Naive thymus-derived CD8-positive, alpha-beta T cell (primary cell): ENCODE data around the gene PCDHB12. TPM values are rescaled to one million over a fixed set of nuclear protein-coding genes. Genes with fewer than 3 reads are reported as not detected.
A peak's percentile ranks its signal among the peaks of the same experiment; 100 is the strongest.
"Not testable (repeated sequence)": the region's sequence is repeated elsewhere in the genome, so short reads cannot be mapped to it uniquely, and the experiment has no call there.

Experiments used
- ATAC-seq, 2 donors: fragments of 150-1000 bp; cut with Tn5 transposase in 1 of 2; sonication (Bioruptor Pico), chemical (Tn5 transposase) in 1 of 2; 1 replicate in 1 of 2; 2 replicates in 1 of 2; pipeline ENCODE4 v1.10.0; 2021; ENCODE audit warnings: mild to moderate bottlenecking in 2 of 2, moderate library complexity in 2 of 2
- POLR2A ChIA-PET: fragments of 350-600 bp; sonication (Branson Sonifier 250); formaldehyde crosslinking; loops from one replicate; lab custom pipeline; 2021; ENCODE audit warnings: antibody characterized with exemption; lab: Charles Lee
- DNase-seq, 10 donors: peaks; one replicate each; pipeline versions ENCODE4 v3.0.0 to v3.0.0-alpha.2; 2020 to 2022
- H3K27ac Mint-ChIP-seq, 10 donors: one replicate each; pipeline ENCODE4 v1.8.0; 2020 to 2022; ENCODE audit warnings: mild to moderate bottlenecking in 10 of 10, mixed read lengths in 10 of 10, moderate library complexity in 4 of 10, inconsistent platforms in 1 of 10
- H3K27me3 Mint-ChIP-seq, 5 donors: one replicate each; pipeline ENCODE4 v1.8.0; 2021 to 2022; ENCODE audit warnings: mixed read lengths in 5 of 5
- H3K36me3 Mint-ChIP-seq, 3 donors: one replicate each; pipeline ENCODE4 v1.8.0; 2020 to 2022; ENCODE audit warnings: mixed read lengths in 3 of 3, mild to moderate bottlenecking in 2 of 3, inconsistent platforms in 1 of 3
- H3K4me1 Mint-ChIP-seq, 4 donors: one replicate each; pipeline ENCODE4 v1.8.0; 2021 to 2022; ENCODE audit warnings: mixed read lengths in 4 of 4
- H3K4me3 Mint-ChIP-seq, 10 donors: one replicate each; pipeline ENCODE4 v1.8.0; 2020 to 2022; ENCODE audit warnings: mild to moderate bottlenecking in 10 of 10, mixed read lengths in 10 of 10, moderate library complexity in 6 of 10, inconsistent platforms in 1 of 10
- H3K9me3 Mint-ChIP-seq, 9 donors: one replicate each; pipeline ENCODE4 v1.8.0; 2020 to 2022; ENCODE audit warnings: mixed read lengths in 9 of 9, mild to moderate bottlenecking in 3 of 9, inconsistent platforms in 1 of 9, moderate library complexity in 1 of 9
- polyA plus RNA-seq, 3 donors: library from polyadenylated mRNA; unstranded; fragments of 300-500 nt; fragmentation: Illumina TruSeq; gene quantifications; one replicate each; pipeline ENCODE4 v1.2.3, GENCODE V29; 2021
- total RNA-seq, 8 experiments: library from RNA in 2 of 8; stranded (reverse) in 2 of 8; gene quantifications; one replicate each; pipeline ENCODE4 v1.2.3 and lab custom pipeline; 2021 to 2026

Gene PCDHB12
- total and polyA plus RNA-seq, 5 experiments from 2014 or later, result not detected

GRCh38 chr5:141213656-141214339 lies 5.3 kb downstream of the PCDHB12 start, which contains the start of gene PCDHB13:
Gene PCDHB13 (plus strand): TSS chr5:141213919. CDS start chr5:141214124, 205 bp downstream.
- POLR2A ChIA-PET, ATAC-seq, H3K27ac Mint-ChIP-seq, H3K4me1 Mint-ChIP-seq: not testable (repeated sequence)
- Mint-ChIP-seq H3K36me3 (peaks cover 17 to 36% (median 23%) of the 10 kb centered on the region in 3 donors), H3K9me3 (peaks cover 0 to 71% (median 24%) of the 10 kb centered on the region in 9 donors), H3K4me3 (peak within 1 kb of the TSS in 3 of 10 donors; percentile 12 to 33 (median 20)), H3K27me3 (peaks cover 27 to 79% (median 53%) of the 10 kb centered on the region in 5 donors)
- DNase-seq, result peak in 2 of 10 donors; percentile 11 to 18

- ATAC-seq, H3K4me3 Mint-ChIP-seq, H3K4me1 Mint-ChIP-seq, POLR2A ChIA-PET, H3K27ac Mint-ChIP-seq, DNase-seq: not testable (repeated sequence)
- peaks cover 0 to 71% (median 30%) of the 10 kb centered on the region in 9 donors for H3K9me3 Mint-ChIP-seq
- H3K27me3 Mint-ChIP-seq, result peaks cover 30 to 79% (median 48%) of the 10 kb centered on the region in 5 donors
- H3K36me3 Mint-ChIP-seq, result peaks cover 17 to 38% (median 26%) of the 10 kb centered on the region in 3 donors
Measured at GRCh38 chr5:141214583-141214982, 6.1 kb downstream of the PCDHB12 start.

GRCh38 chr5:141215504-141215903 lies 7.0 kb downstream of the PCDHB12 start:
- H3K4me1 Mint-ChIP-seq, ATAC-seq, H3K4me3 Mint-ChIP-seq, H3K27ac Mint-ChIP-seq, POLR2A ChIA-PET, DNase-seq: not testable (repeated sequence)
- Mint-ChIP-seq H3K36me3 (peaks cover 13 to 40% (median 22%) of the 10 kb centered on the region in 3 donors), H3K9me3 (peaks cover 0 to 74% (median 35%) of the 10 kb centered on the region in 9 donors), H3K27me3 (peaks cover 34 to 81% (median 46%) of the 10 kb centered on the region in 5 donors)

GRCh38 chr5:141216035-141216434 lies 7.5 kb downstream of the PCDHB12 start:
- H3K27ac Mint-ChIP-seq, result peak overlapping the region in 1 of 10 donors; percentile 49
- DNase-seq, ATAC-seq, POLR2A ChIA-PET, H3K4me1 Mint-ChIP-seq, H3K4me3 Mint-ChIP-seq: not testable (repeated sequence)
- H3K36me3 Mint-ChIP-seq, result peaks cover 10 to 44% (median 21%) of the 10 kb centered on the region in 3 donors
- H3K27me3 Mint-ChIP-seq, result peaks cover 35 to 81% (median 47%) of the 10 kb centered on the region in 5 donors
- peaks cover 0 to 74% (median 35%) of the 10 kb centered on the region in 9 donors for H3K9me3 Mint-ChIP-seq

GRCh38 chr5:141223112-141223783 lies 14.7 kb downstream of the PCDHB12 start, which contains the start of gene PCDHB14:
Gene PCDHB14 (plus strand): TSS chr5:141223343. CDS start chr5:141223506, 163 bp downstream.
- H3K27ac Mint-ChIP-seq, result no peak within 1 kb of the TSS
- POLR2A ChIA-PET, result no interaction called here
- peaks cover 6 to 45% (median 14%) of the 10 kb centered on the region in 3 donors for H3K36me3 Mint-ChIP-seq
- H3K9me3 Mint-ChIP-seq, result peaks cover 7 to 78% (median 34%) of the 10 kb centered on the region in 9 donors
- DNase-seq, result peak in 1 of 10 donors; percentile 2
- no peak for ATAC-seq
- peaks cover 0 to 2% (median 0%) of the 10 kb centered on the region in 4 donors for H3K4me1 Mint-ChIP-seq
- peaks cover 33 to 63% (median 60%) of the 10 kb centered on the region in 5 donors for H3K27me3 Mint-ChIP-seq
- peak within 1 kb of the TSS in 6 of 10 donors; percentile 13 to 55 (median 20) for H3K4me3 Mint-ChIP-seq

- POLR2A ChIA-PET, H3K27ac Mint-ChIP-seq, H3K4me1 Mint-ChIP-seq, DNase-seq, H3K4me3 Mint-ChIP-seq, ATAC-seq: not testable (repeated sequence)
- Mint-ChIP-seq H3K36me3 (peaks cover 3 to 36% (median 8%) of the 10 kb centered on the region in 3 donors), H3K27me3 (peaks cover 27 to 56% (median 53%) of the 10 kb centered on the region in 5 donors), H3K9me3 (peaks cover 11 to 68% (median 27%) of the 10 kb centered on the region in 9 donors)
Measured at GRCh38 chr5:141224844-141225243, 16.3 kb downstream of the PCDHB12 start.

- ATAC-seq, H3K27ac Mint-ChIP-seq, POLR2A ChIA-PET, DNase-seq, H3K4me3 Mint-ChIP-seq, H3K4me1 Mint-ChIP-seq: not testable (repeated sequence)
- peaks cover 24 to 50% (median 48%) of the 10 kb centered on the region in 5 donors for H3K27me3 Mint-ChIP-seq
- peaks cover 8 to 66% (median 24%) of the 10 kb centered on the region in 9 donors for H3K9me3 Mint-ChIP-seq
- H3K36me3 Mint-ChIP-seq, result peaks cover 3 to 31% (median 8%) of the 10 kb centered on the region in 3 donors
Measured at GRCh38 chr5:141225421-141225820, 16.9 kb downstream of the PCDHB12 start.

- peaks cover 20 to 56% (median 34%) of the 10 kb centered on the region in 5 donors for H3K27me3 Mint-ChIP-seq
- POLR2A ChIA-PET, result no interaction called here
- ATAC-seq (no peak), DNase-seq (no peak)
- H3K27ac Mint-ChIP-seq, result no peak overlapping the region
- H3K4me1 Mint-ChIP-seq, result no peaks in the 10 kb centered on the region
- H3K4me3 Mint-ChIP-seq, result no peak overlapping the region
- peaks cover 15 to 84% (median 43%) of the 10 kb centered on the region in 9 donors for H3K9me3 Mint-ChIP-seq
- peaks cover 14 to 49% (median 24%) of the 10 kb centered on the region in 3 donors for H3K36me3 Mint-ChIP-seq
Measured at GRCh38 chr5:141234109-141234667, 25.7 kb downstream of the PCDHB12 start.

- ATAC-seq, POLR2A ChIA-PET, H3K4me3 Mint-ChIP-seq, DNase-seq, H3K27ac Mint-ChIP-seq, H3K4me1 Mint-ChIP-seq: not testable (repeated sequence)
- Mint-ChIP-seq H3K36me3 (peaks cover 19 to 66% (median 38%) of the 10 kb centered on the region in 3 donors), H3K27me3 (peaks cover 31 to 73% (median 49%) of the 10 kb centered on the region in 5 donors), H3K9me3 (peaks cover 20 to 91% (median 51%) of the 10 kb centered on the region in 9 donors)
Measured at GRCh38 chr5:141235922-141236321, 27.4 kb downstream of the PCDHB12 start.

- Mint-ChIP-seq H3K9me3 (peaks cover 16 to 87% (median 48%) of the 10 kb centered on the region in 9 donors), H3K27ac (no peak overlapping the region), H3K4me3 (peak overlapping the region in 1 of 10 donors; percentile 43), H3K36me3 (peaks cover 20 to 61% (median 41%) of the 10 kb centered on the region in 3 donors), H3K4me1 (no peaks in the 10 kb centered on the region), H3K27me3 (peaks cover 32 to 79% (median 53%) of the 10 kb centered on the region in 5 donors)
- POLR2A ChIA-PET, result no interaction called here
- DNase-seq (no peak), ATAC-seq (no peak)
Measured at GRCh38 chr5:141236516-141237313, 28.2 kb downstream of the PCDHB12 start.

- no peak overlapping the region for H3K4me3 Mint-ChIP-seq
- H3K36me3 Mint-ChIP-seq, result peaks cover 33 to 73% (median 66%) of the 10 kb centered on the region in 3 donors
- peaks cover 16 to 91% (median 68%) of the 10 kb centered on the region in 9 donors for H3K9me3 Mint-ChIP-seq
- no peak for DNase-seq
- POLR2A ChIA-PET, result no interaction called here
- H3K27ac Mint-ChIP-seq, result no peak overlapping the region
- H3K27me3 Mint-ChIP-seq, result peaks cover 37 to 79% (median 62%) of the 10 kb centered on the region in 5 donors
- no peak for ATAC-seq
- H3K4me1 Mint-ChIP-seq, result no peaks in the 10 kb centered on the region
Measured at GRCh38 chr5:141241496-141241895, 33.0 kb downstream of the PCDHB12 start.
